B cell (primary cell): ENCODE data around the gene OLIG2. TPM values are rescaled to one million over a fixed set of nuclear protein-coding genes. Genes with fewer than 3 reads are reported as not detected.

Experiments used
- ATAC-seq: fragments of 200-7000 bp; cut with Tn5 transposase; one replicate; pipeline ENCODE4 v1.10.0; 2021; ENCODE audit warnings: low read depth, mild to moderate bottlenecking, moderate number of reproducible peaks, moderate library complexity
- CTCF ChIA-PET: fragments of 350-600 bp; sonication (Branson Sonifier 250); formaldehyde crosslinking; loops from one replicate; lab custom pipeline; 2021; ENCODE audit warnings: antibody characterized with exemption, inconsistent platforms; lab: Charles Lee
- POLR2A ChIA-PET: fragments of 350-600 bp; sonication (Branson Sonifier 250); formaldehyde crosslinking; loops from one replicate; lab custom pipeline; 2021; ENCODE audit warnings: antibody characterized with exemption; lab: Charles Lee
- DNase-seq: peaks from one replicate; pipeline ENCODE4 v3.0.0; 2013
- H2AFZ ChIP-seq: 2 replicates; pipeline ENCODE4 v1.6.1; 2012; ENCODE audit warnings: mild to moderate bottlenecking, low read depth, low read length; ENCODE audit not compliant: insufficient read depth, poor library complexity, severe bottlenecking
- H3K27ac ChIP-seq, 2 donors: 1 replicate in 1 of 2; 2 replicates in 1 of 2; pipeline ENCODE4 v1.5.1; 2012 to 2013; ENCODE audit warnings: low read length in 2 of 2, mild to moderate bottlenecking in 2 of 2, moderate library complexity in 1 of 2
- H3K27me3 ChIP-seq, 4 experiments: fragments of 200-600 bp in 1 of 4; sonication (generic) in 1 of 4; replicated peaks in 1 of 4; 1 replicate in 2 of 4; 2 replicates in 2 of 4; pipeline versions ENCODE4 v1.6.1 to v1.7.0; 2013 to 2016; ENCODE audit warnings: low read length in 3 of 4, mild to moderate bottlenecking in 2 of 4, mixed read lengths in 1 of 4, moderate library complexity in 1 of 4; ENCODE audit not compliant: insufficient read depth in 4 of 4, control insufficient read depth in 3 of 4; ENCODE audit errors: control extremely low read depth in 1 of 4
- H3K36me3 ChIP-seq, 2 experiments: replicated peaks in 1 of 2; 1 replicate in 1 of 2; 2 replicates in 1 of 2; pipeline versions ENCODE4 v1.6.1 to v1.7.1; 2013; ENCODE audit warnings: low read length in 1 of 2; ENCODE audit not compliant: insufficient read depth in 2 of 2, control insufficient read depth in 1 of 2; ENCODE audit errors: control extremely low read depth in 1 of 2, extremely low read depth in 1 of 2
- H3K4me1 ChIP-seq, 2 donors: fragments of 200-600 bp in 1 of 2; sonication (generic) in 1 of 2; 1 replicate in 1 of 2; 2 replicates in 1 of 2; pipeline versions ENCODE4 v1.5.1 to v1.6.1; 2013 to 2017; ENCODE audit warnings: low read length in 2 of 2; ENCODE audit not compliant: control insufficient read depth in 2 of 2, insufficient read depth in 2 of 2
- H3K4me2 ChIP-seq: replicated peaks from 2 replicates; pipeline ENCODE3; 2012; ENCODE audit warnings: mild to moderate bottlenecking, low read depth, low read length; ENCODE audit not compliant: poor library complexity, severe bottlenecking
- H3K4me3 ChIP-seq, 5 experiments: fragments of 200-600 bp in 1 of 5; sonication (generic) in 1 of 5; 1 replicate in 3 of 5; 2 replicates in 2 of 5; pipeline versions ENCODE4 v1.5.1 to v1.7.0; 2011 to 2016; ENCODE audit warnings: low read length in 4 of 5, mild to moderate bottlenecking in 4 of 5, low read depth in 2 of 5, control low read depth in 1 of 5, moderate library complexity in 1 of 5; ENCODE audit not compliant: insufficient read depth in 1 of 5; ENCODE audit errors: control extremely low read depth in 1 of 5, extremely low read depth in 1 of 5
- H3K79me2 ChIP-seq: fragments of 200-600 bp; sonication (generic); one replicate; pipeline ENCODE4 v1.6.0; 2016; ENCODE audit warnings: low read length; ENCODE audit not compliant: control insufficient read depth, insufficient read depth
- H3K9ac ChIP-seq: fragments of 200-600 bp; sonication (generic); 2 replicates; pipeline ENCODE4 v1.6.1; 2017; ENCODE audit warnings: mild to moderate bottlenecking, low read length, moderate library complexity
- H3K9me3 ChIP-seq, 3 donors: one replicate each; pipeline versions ENCODE4 v1.6.1 to v1.7.1; 2013; ENCODE audit warnings: low read length in 2 of 3; ENCODE audit not compliant: control insufficient read depth in 2 of 3, insufficient read depth in 1 of 3; ENCODE audit errors: control extremely low read depth in 1 of 3
- H4K20me1 ChIP-seq: 2 replicates; pipeline ENCODE4 v1.6.0; 2012; ENCODE audit warnings: mild to moderate bottlenecking, low read length; ENCODE audit not compliant: insufficient read depth, control insufficient read depth, poor library complexity, severe bottlenecking
- H3K27ac Mint-ChIP-seq: one replicate; pipeline ENCODE4 v1.8.0; 2021; ENCODE audit warnings: mixed read lengths
- H3K27me3 Mint-ChIP-seq: one replicate; pipeline ENCODE4 v1.8.0; 2021; ENCODE audit warnings: mixed read lengths
- H3K4me1 Mint-ChIP-seq: one replicate; pipeline ENCODE4 v1.8.0; 2021; ENCODE audit warnings: mixed read lengths
- H3K4me3 Mint-ChIP-seq: one replicate; pipeline ENCODE4 v1.8.0; 2021; ENCODE audit warnings: mixed read lengths
- H3K9me3 Mint-ChIP-seq: one replicate; pipeline ENCODE4 v1.8.0; 2022; ENCODE audit warnings: mixed read lengths; ENCODE audit not compliant: insufficient read depth
- CTCF ChIP-seq: fragments of 200-600 bp; IDR thresholded peaks from one replicate; pipeline ENCODE4 v1.8.0; 2022; ENCODE audit warnings: antibody characterized with exemption, mild to moderate bottlenecking
- EZH2 ChIP-seq: IDR thresholded peaks from 2 replicates; pipeline ENCODE4 v1.6.1; 2012; ENCODE audit warnings: borderline replicate concordance, low read depth, mild to moderate bottlenecking, moderate library complexity, low read length; ENCODE audit not compliant: insufficient read depth, poor library complexity, severe bottlenecking
- WGBS: methylation state at CpG from one replicate; pipeline ENCODE4 v1.1.5; 2013; ENCODE audit warnings: missing lambda C conversion rate; ENCODE audit not compliant: insufficient coverage; 5-methylcytosine and 5-hydroxymethylcytosine counted together
- intact Hi-C: fragments of 100-400 bp; cut with micrococcal nuclease; formaldehyde crosslinking; loops from one replicate; pipeline ENCODE4 v1.10.0; 2022
- polyA plus RNA-seq: library from polyadenylated mRNA; depleted of rRNA; stranded (reverse); fragments of >200 nt; gene quantifications from 2 replicates; pipeline ENCODE4 v1.2.3, GENCODE V29; 2012
- total RNA-seq, 2 donors: library from RNA; stranded (reverse); fragments of 120-200 nt in 1 of 2; gene quantifications; 1 replicate in 1 of 2; 2 replicates in 1 of 2; pipeline versions ENCODE4 v1.2.3 to v1.2.4, GENCODE V29; 2013 to 2022

The OLIG2 gene
- total and polyA plus RNA-seq, 2 donors (not counting 1 experiment from before 2014, with no cell fraction given) = not detected

- intact Hi-C loops = no loop called here
- CTCF ChIA-PET = no interaction called here
- Mint-ChIP-seq H3K27ac (no peak overlapping the region), H3K4me3 (no peak overlapping the region), H3K4me1 (peaks cover 23% of the 10 kb centered on the region), H3K27me3 (peaks cover 54% of the 10 kb centered on the region), H3K9me3 (no peaks in the 10 kb centered on the region)
- peaks cover 0 to 71% (median 34%) of the 10 kb centered on the region in 4 experiments for H3K27me3 ChIP-seq
- H3K9me3 ChIP-seq = peaks cover 0 to 40% (median 0%) of the 10 kb centered on the region in 3 donors
- POLR2A ChIA-PET = no interaction called here
- H3K9ac ChIP-seq = no peak overlapping the region
- no peaks in the 10 kb centered on the region for H4K20me1 ChIP-seq
- H3K79me2 ChIP-seq = no peaks in the 10 kb centered on the region
- no peak overlapping the region for H2AFZ ChIP-seq
- peaks cover 37 to 38% of the 10 kb centered on the region in 2 donors for H3K4me1 ChIP-seq
- TF ChIP-seq CTCF (no peak), EZH2 (no peak)
- H3K4me3 ChIP-seq = no peak overlapping the region
- 95% methylated on average over 8 of the region's 10 CpGs for WGBS
- H3K36me3 ChIP-seq = no peaks in the 10 kb centered on the region
- H3K4me2 ChIP-seq = no peak overlapping the region
- DNase-seq = no peak
- ATAC-seq = no peak
- no peak overlapping the region for H3K27ac ChIP-seq
Measured at GRCh38 chr21:33029975-33030461, 4.3 kb downstream of the OLIG2 start.

GRCh38 chr21:33030633-33031032 is 4.9 kb downstream of the OLIG2 start:
- H3K27ac ChIP-seq = no peak overlapping the region
- H4K20me1 ChIP-seq = no peaks in the 10 kb centered on the region
- H3K27me3 Mint-ChIP-seq = peaks cover 54% of the 10 kb centered on the region
- H3K9ac ChIP-seq = no peak overlapping the region
- no peak overlapping the region for H3K4me3 ChIP-seq
- H3K4me1 ChIP-seq = peaks cover 33 to 34% of the 10 kb centered on the region in 2 donors
- peaks cover 23% of the 10 kb centered on the region for H3K4me1 Mint-ChIP-seq
- H3K27me3 ChIP-seq = peaks cover 0 to 65% (median 31%) of the 10 kb centered on the region in 4 experiments
- no peaks in the 10 kb centered on the region for H3K36me3 ChIP-seq
- TF ChIP-seq CTCF = no peak
- no peak for TF ChIP-seq EZH2
- no peaks in the 10 kb centered on the region for H3K9me3 Mint-ChIP-seq
- no peak overlapping the region for H2AFZ ChIP-seq
- POLR2A ChIA-PET = no interaction called here
- CTCF ChIA-PET = no interaction called here
- no peak for DNase-seq
- intact Hi-C loops = no loop called here
- H3K4me2 ChIP-seq = no peak overlapping the region
- no peak overlapping the region for H3K4me3 Mint-ChIP-seq
- no peaks in the 10 kb centered on the region for H3K79me2 ChIP-seq
- ATAC-seq = no peak
- no peak overlapping the region for H3K27ac Mint-ChIP-seq
- peaks cover 0 to 34% (median 0%) of the 10 kb centered on the region in 3 donors for H3K9me3 ChIP-seq
- 64% methylated on average over 5 of the region's 6 CpGs for WGBS
